Dermis blood vessel endothelial cell (primary cell): ENCODE data around the gene SLC47A2. TPM values are rescaled to one million over a fixed set of nuclear protein-coding genes. Genes with fewer than 3 reads are reported as not detected.

ENCODE experiments used
- DNase-seq: peaks from one replicate; pipeline ENCODE4 v3.0.0; 2010
- total RNA-seq: library from RNA; depleted of rRNA; stranded (reverse); fragments of >200 nt; gene quantifications from 2 replicates; pipeline ENCODE4 v1.2.3, GENCODE V29; 2014

Gene SLC47A2
- total RNA-seq, 1 donor from 2014 or later, result not detected

DNA sequence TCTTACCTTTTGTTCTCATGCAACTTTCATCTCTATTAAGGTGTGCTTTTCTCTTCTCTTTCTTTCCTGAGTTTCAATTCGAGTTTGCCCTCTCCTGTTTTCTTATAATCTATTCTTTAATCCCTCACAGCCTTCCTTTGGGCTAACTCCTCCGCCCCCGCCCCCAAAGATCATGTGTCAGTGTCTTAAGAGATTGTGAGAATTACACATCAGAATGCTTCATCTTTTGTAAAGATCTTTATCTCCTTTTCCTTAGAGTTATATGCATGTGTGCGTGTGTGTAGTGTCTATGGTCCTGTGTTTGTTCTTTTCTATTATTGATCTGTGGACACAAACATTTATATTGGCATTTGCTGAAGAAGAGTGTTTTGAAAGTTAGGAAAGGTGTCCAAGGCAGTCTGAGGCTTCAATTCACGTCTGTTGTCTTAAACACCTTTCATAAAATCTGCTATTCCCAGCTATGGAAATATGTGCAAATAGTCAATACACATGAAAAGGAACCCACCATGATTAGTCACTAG lies 74.0 kb downstream of the SLC47A2 start:
- no peak for DNase-seq

- no peak for DNase-seq
Measured at GRCh38 chr17:19641687-19642372, 74.6 kb downstream of the SLC47A2 start.

DNA sequence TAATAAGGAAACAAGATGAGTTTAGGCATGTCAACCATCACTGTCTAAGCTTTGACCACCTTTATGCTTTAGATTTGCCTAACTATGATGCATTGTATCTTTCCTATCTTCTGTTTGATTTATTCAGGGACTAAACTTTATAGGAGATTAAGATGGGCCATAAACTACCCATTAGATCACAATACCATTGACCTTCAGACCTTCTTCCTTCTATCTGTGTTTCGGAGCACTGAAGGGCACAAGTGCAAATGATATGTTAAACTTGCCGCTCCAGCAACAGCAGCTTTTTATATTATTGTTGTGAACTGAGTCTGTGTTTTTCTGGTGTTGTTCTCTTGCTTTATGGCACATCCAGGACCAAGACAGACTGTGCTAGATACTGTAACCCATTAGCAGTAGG lies 84.5 kb downstream of the SLC47A2 start:
- DNase-seq, result no peak

DNA sequence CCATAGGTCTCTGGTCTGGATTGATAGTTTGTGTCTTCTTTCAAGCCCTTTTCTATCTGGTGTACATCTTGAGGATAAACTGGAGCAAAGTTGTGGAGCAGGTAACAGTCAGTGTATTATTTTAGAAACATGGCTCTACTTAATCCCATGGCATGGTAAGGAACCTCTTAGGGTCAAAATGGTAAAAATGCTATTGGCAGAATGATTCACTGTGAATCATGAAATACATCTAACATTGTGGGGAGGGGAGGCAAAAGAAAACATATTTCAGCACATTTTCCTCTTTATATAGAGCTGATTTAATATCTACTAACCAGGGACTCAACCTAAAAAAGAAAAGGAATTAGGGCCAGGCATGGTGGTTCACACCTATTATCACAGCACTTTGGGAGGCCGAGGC lies 85.7 kb downstream of the SLC47A2 start:
- no peak for DNase-seq

DNA sequence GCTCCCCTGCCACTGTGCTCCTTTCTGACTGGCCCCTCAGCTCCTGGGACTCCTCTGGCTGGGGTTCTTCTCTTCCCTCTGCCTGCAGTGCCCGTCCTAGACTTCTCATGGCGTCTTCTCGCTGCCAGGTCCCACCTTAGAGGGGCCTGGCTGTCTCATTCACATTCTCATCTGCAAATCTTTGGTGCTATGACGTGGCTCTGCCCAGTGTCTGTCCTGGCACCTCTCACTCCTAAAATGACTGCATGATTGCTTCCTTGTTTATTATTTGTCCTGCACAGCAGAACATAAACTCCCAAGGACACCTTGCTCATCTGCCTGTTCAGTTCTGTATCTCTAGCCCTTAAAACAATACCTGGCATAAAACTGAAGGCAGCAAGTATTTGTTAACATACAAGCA lies 86.3 kb downstream of the SLC47A2 start:
- DNase-seq, result no peak

GRCh38 chr17:19629449-19629848 lies 86.9 kb downstream of the SLC47A2 start:
- no peak for DNase-seq

Other genes with a start within 250 kb of the SLC47A2 start
- gene SLC47A1, start 182.7 kb downstream of the SLC47A2 start, total RNA-seq, result 0.51 and 0.85 TPM in 2 replicates
- 82.3 and 149 TPM in 2 replicates for gene ALDH3A2, start 67.8 kb downstream of the SLC47A2 start, total RNA-seq
- 0.85 and 0.93 TPM in 2 replicates for gene ALDH3A1, start 31.7 kb upstream of the SLC47A2 start, total RNA-seq
- gene ULK2, start 151.4 kb upstream of the SLC47A2 start, total RNA-seq, result 13.6 and 18.4 TPM in 2 replicates